DMS153 treated with DMSO at 0.1 percent for 48 hours (cell line): ENCODE measurements around the gene HS6ST1.

Source experiments
- DNase-seq: peaks from one replicate; lab custom pipeline; 2025; ENCODE audit not compliant: unreplicated experiment; lab: John Stamatoyannopoulos, UW

Gene HS6ST1

DNA sequence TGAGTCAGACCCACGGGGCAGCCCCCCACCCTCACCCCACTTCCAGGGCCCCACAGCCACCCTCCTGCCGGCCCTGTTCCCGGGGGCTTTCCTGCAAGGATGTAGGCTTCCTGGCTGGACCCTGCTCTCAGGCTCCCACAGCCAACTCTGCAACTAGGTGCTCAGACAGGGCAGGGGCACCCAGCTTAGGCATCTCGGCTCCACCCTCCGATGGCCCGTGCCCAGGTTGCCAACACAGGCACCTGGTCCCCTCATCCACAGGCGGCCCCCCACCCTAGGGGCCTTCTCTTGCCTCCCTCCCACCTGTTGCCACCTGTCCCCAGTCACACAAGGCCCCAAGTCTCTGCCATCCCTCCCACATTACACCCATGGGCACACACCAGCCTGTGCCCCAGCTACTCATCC, 34.6 kb downstream of the HS6ST1 start:
- DNase-seq = no peak

DNA sequence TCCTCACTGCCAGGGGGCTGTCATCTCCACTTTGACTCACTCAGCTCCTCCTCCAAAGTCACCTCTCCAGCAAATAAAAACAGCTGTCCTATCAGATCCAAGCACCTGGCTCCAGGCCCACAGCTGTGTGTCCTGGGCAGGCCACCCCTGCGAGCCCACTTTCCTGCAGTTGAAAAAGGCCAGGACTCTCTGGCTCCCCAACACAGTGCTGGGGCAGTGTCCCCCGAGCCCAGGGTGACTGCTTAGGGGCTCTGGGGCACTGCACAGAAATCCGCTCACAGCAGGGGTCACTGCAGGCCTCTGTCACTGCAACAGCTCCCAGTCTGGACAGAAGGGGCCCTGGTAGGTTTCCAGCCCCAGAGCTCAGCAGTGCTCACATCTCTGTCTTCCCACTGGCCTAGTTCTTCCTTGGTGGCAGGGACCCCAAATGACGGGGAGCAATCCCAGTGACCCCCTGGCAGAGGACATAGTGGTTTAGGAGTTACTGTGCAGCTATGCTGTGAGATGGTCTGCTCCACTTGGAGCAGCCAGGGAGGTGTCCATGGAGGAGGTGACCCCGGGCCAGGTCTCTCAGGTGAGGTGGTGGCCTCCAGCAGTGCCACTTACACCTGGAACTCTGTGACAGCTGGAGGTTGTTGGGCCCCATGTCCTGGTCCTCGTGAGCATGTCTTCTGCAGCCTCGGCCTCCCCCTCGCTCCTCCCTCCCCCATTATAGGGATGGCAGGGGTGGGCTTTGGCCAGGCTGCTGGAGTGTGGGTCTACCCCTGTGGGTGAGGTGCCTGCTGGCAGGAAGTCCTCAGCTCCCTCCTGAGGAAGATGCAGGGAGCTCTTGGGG, 35.5 kb downstream of the HS6ST1 start:
- no peak for DNase-seq

DNA sequence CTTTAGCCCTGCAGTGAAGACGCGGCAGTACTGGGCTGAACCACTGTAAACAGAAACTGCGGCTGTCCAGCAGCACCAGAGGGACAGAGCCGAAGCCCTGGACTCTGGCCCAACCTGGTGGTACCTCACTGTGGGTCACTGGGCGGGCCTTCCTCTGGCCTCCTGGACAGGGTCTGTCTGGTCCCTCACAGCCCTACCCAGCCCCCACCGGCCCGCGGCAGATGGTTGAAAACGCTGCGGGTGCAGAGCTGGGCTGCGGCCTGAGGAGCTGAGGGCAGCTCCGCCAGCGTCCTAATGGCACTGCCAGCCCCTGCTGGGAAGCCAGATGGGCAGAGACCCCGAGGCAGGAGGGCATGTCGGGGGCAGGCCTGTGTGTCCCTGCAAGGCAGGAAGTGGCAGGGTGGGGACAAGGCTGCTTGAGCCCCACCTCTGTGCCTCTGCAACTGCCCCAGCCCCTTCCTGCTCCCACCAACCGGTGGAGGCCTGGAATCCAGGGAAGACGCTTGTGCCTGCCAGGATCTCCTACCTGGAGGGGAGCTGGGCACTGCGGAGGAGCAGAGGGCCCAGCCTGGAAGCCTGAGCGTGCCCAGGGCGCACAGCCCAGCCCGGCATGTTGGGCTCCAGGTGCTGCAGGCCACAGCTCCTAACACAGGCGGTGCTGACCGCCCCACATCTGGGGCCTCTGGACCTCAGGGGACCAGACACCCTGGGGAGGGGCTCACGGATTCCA, 36.3 kb downstream of the HS6ST1 start:
- DNase-seq = no peak

DNA sequence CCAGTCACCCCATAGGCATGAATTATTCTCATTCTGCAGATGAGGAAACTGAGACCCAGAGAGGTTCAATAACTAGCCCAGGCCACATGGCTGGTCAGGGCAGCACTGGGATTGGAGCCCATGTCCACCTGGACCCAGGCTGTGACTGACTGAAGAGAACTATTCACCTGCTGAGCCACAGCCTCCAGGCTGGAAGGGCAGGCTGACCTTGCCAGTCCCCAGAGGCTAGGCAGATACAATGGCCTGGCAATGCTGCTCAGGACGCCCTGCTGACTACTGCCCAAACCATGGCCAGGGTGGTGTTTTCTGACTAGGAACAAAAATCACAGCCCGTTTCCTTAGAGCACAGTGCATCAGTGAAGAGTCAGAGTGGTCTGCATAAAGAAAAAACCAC, 36.8 kb downstream of the HS6ST1 start:
- no peak for DNase-seq

DNA sequence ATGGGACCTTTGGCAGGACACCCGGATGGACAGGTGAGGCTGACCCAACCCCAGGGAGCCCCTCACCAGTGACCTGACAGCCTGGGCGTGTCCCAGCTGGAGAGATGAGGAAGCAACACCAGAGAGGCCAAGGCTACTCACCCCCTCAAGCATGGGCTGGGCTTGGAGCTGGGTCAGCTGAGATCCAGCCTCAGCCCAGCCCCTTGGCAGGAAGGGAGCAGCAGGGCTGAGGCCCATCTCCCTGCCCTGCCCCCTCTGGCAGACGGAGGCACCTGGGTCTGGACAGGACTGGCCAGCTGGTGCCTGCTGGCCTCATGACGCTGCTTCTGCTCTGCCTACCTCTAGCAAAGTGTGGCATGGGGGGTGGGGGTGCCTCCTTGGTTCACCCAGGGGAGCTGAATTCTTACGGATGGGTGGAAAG, 37.8 kb downstream of the HS6ST1 start:
- DNase-seq = no peak

DNA sequence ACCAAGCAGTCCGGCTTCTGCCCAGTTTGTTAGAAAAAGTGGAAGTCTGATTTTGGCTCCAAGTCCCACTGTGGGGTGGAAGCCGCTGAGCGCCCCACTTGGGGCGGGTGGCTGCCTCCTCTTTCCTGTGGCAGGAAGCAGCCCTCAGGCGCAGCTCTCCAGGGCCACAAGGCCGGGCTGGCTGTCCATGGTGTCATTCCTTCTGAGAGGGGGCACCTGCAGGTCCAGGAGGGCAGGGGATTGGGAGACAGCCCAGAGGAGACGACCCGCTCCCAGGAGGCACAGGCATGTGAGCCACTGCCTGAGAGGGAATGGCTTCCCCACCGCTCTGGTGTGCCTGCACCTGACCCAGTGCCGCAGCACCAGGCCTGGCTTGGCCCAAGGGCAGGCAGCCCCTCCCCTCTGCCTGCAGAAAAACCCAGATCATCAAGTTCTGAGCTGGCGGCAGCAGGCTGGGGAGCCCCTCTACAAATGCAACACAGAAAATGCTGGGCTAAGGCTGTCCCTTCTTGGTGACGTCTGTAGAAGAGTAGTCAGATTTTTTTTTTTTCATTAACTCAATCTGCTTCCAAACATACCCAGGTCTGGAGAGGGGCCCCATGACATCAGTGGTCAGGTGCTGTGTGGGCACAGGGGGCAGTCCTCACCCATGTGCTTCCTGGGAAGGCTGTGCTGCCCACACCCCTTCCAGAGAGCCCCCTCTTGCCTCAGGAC, 38.4 kb downstream of the HS6ST1 start:
- no peak for DNase-seq

DNA sequence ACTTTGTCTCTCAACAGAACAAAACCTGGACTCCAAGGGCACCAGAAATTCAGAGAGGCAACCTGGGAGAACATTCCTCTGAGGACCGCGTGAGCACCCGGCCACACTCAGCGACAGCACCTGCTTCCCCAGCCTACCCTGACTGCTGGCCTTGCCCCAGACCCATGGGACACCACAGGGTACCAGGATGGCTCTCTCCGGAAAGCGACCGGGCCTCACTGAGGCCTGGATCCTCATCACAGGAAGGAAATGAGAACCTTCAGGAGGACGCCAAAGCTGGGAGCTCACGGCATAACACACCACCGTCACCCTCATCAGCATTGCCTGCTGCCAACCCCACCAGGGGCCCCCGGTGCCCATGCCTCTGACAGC, 38.9 kb downstream of the HS6ST1 start:
- no peak for DNase-seq

DNA sequence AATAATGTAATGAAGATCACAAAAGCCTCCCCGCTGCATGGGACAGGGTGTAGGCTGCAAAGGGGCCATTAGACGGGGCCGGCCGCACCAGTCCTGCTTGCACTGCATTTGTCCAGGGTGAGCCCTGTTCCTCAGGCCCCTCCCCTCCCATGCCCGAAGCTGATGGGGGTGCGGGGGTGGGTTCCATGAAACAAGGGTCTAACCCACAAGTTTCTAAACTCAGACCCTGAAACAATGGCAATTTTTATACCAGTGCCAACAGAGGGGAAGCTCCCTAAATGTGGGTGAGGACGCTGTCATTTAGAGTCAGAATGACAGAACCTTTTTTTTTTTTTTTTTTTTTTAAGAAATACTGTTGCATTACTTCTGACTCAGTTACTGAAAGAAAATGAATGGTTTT, 39.7 kb downstream of the HS6ST1 start:
- no peak for DNase-seq

DNA sequence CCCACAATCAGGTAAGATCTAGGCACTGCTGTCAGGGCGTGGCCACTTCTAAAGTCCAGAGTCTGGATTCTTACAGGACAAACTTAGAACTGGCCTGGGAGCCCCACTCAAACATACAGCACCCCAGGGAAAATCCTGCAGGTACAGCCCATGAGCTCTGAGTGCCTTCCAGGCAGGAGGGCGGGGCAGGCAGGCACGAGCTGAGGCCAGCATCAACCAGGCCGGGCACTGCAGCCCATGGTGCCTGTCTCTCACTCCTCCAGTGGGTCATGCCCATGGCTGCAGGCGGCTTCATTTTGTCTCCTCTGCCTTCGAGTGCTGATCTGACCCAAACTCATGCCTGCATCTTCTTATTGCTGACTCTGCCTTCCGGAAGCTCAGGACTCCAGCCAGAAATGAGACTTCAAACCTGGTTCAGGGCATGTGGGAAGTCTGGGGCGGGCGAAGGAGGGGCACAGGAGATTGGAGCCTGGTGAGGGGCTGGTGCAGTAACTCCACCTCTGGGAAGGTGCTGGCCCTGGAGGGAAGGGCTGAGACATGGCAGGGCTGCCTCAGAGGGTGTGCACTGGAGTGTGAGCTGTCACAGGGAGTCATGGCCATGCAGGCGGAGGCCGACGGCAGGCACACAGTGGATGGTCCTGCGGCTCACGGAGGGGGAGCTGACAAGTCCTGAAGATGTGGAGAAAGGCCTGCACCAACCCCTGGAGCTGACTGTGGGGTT, 40.5 kb downstream of the HS6ST1 start:
- no peak for DNase-seq

DNA sequence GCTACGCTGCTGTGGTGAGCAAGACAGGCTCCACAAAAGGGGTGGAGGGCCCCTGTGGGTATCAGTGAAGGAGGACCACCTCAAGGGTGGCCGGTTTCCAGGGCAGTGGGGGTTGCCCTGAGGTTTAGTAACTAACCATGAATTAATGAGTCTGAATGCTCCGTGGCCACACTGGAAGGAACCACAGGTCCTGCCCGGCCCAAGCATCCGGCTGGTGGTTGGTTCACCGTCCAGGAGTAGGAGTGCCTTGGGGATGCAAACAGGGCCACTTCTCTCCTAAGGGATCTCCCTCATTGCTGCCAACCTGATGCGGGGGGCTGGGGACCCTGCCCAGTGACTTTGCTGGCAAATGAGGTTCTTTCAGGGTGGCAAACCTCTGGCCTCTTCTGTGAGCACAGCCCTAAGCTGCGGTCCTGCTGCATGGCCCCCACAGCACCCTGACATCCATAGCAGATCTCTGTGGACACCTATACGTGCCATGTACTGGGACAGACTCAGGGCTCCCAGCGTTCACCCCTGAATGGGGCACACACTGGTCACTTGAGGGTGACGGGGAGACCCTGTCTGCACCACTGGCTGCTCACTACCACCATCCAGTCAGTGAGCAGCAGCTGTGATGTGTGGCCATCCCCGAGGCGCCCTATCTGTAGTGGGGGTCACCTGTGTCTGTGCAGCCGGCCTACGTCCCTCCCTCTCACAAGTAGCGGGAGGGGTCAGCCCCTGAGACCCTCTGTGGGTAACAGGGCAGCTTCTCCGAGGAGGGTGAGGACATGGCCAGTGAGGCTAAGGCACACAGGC, 41.6 kb downstream of the HS6ST1 start:
- no peak for DNase-seq

DNA sequence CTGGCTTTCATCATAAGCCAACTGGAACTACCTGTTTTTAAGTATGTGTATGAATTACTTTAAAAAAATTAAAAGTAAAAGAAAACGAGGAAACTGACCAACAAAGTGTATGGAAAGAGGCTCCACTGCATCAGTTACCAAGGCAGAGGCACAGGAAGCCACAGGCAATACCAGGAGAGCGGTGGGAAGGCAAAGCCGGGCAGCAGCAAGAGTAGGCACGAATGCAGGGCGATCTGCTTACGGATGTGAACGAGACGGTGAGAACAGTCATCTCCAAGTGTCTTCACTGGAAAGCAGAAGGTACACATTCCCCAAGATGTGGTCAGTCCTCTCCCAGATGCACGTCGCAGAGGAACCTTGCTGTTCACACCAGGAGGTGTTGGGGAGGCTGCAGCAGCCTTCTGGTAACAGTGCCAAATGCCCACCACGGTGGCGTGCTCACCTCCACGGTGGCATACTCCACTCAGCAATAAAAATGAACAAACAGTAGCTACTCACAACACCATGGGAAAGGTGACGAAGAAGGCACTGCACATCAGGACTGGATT, 43.1 kb downstream of the HS6ST1 start:
- DNase-seq = no peak

DNA sequence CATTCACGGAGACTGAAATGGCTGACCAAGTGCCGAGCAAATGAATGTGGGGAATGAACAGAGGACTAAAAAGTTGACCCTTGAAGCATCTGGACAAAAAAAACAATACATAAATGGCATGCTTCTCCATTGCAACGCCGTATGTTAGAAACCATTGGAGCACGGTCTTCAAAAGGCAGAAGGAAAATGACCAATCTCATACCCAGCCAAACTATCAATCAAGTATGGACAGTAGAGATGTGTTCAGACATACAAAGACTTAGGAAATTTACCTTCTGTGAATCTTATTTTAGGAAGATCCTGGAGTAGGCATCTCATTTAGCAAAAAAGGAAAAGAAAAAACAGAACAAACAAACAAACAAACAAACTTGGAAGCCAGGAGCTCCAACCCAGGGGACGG, 44.5 kb downstream of the HS6ST1 start:
- DNase-seq = no peak

DNA sequence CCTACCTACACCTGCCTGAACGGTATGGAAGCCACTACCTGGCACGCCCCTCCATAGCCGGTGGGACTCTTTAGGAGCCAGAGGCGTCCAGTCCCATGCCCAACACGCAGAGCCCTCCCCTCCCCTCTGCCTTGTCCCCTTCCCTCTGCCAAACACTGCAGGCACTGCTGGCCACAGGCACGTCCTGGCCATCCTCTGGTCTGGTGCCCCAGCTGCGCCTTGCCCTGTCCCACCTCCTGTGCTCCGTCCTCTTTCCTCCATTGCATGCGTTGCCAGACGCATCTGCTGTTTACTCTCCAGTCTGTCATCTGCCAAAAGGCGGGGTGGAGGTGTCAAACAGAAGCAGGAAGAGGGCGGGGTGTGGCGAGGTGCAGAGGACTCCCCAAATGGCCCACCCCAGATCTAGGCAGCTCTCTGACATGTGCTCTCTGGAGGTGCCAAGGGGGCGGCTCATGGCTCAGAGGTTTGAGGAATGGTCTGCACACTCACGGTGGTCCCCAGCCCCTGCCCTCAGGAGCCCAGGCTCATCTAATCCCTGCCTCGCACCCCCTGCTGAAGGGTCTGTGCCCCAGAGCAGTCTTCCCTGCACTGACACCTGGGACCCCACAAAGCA, 45.1 kb downstream of the HS6ST1 start:
- no peak for DNase-seq

DNA sequence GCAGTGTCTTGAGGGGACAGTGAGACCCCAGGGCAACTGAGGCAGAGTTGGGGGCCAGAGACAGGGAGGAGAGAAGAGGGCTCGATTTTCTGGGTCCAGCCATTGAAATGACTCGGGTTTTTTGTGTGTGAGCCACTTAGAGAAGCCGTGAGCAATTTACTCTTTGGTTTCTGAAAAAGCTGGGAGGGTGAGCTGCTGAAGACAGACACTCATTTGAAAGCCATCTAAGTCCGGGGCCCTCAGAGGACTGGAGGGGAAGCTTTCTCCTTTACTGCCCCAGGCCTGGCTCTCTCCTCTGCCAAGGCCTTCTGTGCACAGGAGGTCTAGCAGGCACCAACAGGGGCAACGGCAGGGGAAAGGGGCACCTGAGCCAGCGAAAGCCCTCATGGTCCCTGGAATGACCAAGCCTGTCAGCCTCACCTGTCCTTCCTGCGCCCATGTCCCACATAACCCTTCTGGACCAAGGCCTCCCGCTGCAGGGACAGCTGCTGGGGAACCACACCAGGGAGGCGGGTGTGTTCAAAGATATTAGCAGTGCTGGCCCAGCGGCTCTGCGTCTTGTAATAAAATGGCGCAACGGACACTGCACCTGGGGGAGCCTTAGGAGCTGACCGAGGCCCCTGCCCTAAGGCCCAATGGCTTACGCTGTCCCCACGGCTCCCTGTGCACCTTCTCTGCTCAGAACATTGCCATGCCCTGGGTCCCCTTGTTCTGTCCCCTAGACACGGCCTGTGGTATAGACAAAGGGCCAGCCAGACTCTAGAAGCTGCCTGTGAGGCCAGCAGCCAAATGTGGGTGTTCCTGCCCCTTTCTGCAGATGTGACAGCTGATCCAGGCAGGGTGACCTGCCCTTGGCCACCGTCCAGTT, 45.8 kb downstream of the HS6ST1 start:
- no peak for DNase-seq

DNA sequence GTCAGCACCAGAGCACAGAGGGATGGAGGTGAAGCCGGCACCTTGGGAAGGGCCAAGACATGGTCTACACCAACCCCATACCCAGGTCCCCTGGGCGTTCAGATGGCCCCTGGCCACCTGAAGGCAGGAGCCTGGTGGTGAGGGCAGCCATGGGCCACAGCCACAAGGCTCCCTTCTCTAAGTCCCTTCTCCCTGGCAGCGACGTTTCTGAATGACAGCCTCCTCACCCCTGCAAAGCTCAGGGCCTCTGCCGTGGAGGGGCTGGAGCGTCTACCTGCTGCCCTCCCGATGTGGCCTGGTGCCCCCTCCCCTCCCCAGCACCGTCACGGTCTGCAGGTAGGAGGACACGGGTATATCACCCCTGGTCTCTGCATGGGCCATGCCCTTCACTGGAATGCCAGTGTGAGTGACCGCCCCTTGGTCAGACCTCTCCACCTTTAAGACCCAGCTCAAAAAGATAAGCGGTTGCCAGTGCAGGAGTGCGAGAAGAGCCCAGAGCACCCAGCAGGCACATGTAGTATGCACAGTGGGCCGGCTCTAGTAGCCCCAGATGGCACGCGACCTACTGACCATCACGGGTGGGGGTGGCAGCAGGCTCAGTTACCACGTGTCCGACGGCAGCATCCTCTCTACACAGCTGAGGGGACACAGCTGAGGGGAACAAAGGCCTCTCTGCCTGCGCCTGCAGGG, 46.6 kb downstream of the HS6ST1 start:
- DNase-seq = no peak

DNA sequence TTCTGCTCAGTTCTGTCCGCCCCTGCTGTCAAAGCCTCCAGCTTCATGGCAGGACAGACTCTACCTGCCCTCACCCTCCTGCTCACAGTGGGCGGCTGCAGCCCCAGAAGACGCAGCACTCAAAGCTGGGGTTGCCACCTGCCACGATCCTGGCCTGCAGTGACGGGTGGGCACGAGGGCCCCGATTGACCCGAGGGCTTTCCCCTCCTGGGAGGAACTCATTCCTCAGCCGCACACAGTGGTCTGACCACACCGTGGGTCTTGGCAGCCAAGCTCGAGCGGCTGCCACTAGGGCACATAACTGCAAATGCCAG, 47.1 kb downstream of the HS6ST1 start:
- DNase-seq = no peak

DNA sequence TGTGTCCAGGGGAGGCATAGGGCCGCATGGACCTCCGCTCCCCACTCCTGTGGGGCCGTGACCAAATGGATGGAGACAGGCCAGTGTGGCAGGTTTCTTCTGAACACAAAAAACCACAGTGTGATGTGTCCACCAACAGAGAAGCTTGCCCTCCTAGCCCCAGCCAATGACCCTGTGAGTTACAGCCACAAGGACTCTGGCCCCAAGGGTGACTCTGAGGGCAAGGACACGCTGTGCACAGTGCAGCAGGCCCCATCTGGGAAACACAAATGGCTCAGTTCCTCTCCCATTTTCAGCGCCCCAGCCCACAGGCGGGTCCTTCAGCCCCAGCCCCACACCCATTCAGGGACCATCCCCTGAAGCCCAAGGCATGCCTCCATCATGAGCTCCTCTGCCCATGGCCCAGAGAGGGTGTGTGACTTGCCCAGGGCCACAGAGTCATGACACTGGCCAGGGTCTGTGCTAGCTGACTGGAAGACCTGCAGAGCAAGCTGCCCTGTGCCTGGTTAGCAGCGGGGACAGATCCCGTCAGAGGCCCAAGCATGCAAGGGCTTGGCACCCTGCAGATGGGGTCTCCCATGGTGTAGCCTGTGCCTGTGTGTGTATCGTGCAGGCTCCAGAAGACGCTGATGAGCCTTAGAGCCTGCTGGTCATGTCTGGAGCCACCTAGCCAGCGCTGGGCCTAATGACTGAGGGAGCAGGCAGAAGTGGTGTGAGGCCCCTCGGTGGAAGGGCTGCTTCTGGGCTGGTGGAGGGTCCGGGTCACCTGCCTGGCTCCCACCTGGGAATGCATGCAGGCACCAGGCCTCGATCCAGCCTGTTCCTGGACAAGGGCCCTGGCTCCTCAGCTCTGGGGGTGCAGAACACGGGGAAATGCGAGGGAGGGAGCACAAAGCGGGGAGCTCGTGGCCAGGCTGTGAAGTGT, 47.7 kb downstream of the HS6ST1 start:
- no peak for DNase-seq
